ENCODE measurements around the gene AOC1. TPM values are rescaled to one million over a fixed set of nuclear protein-coding genes. Genes with fewer than 3 reads are reported as not detected.

The AOC1 gene
- total and polyA plus RNA-seq, 2 of the 4 experiments (the other 2 are of a cell fraction) = not detected

GRCh38 chr7:150824379-150825177 is 27.7 kb upstream of the AOC1 start:
- Histone ChIP-seq H2BK120ac (ENCODE audit: low read depth, low read length) (no peak overlapping the region), H3K4me3 (ENCODE audit: insufficient read depth, low read depth, low read length) (no peak overlapping the region), H3K79me1 (ENCODE audit: low read depth in 1 of 2, low read length in 2 of 2) (no peaks in the 10 kb centered on the region), H4K20me1 (ENCODE audit: insufficient read depth, low read length) (no peaks in the 10 kb centered on the region), H4K5ac (ENCODE audit: low read depth, low read length) (no peak overlapping the region; the same call in 1 of the 2 replicates), H2BK15ac (ENCODE audit: low read depth, low read length) (no peak overlapping the region), H4K8ac (ENCODE audit: low read depth in 2 of 2, low read length in 2 of 2) (no peak overlapping the region), H3K4ac (ENCODE audit: low read depth, low read length) (no peak overlapping the region), H3K23ac (ENCODE audit: low read depth, low read length) (no peak overlapping the region), H3K18ac (ENCODE audit: low read depth, low read length) (no peak overlapping the region), H2AK5ac (ENCODE audit: low read depth, low read length) (no peak overlapping the region), H2BK5ac (ENCODE audit: low read depth, low read length, poor library complexity, severe bottlenecking) (no peak overlapping the region), H4K91ac (ENCODE audit: insufficient read depth, low read depth, low read length) (no peak overlapping the region), H3K9me3 (ENCODE audit: control insufficient read depth, insufficient read depth, low read length) (no peaks in the 10 kb centered on the region; the same call in 1 of the 2 replicates), H2AFZ (replicated peaks; ENCODE audit: low read length, poor library complexity) (no peak overlapping the region), H3K36me3 (ENCODE audit: control insufficient read depth, insufficient read depth, low read length) (no peaks in the 10 kb centered on the region), H3K9ac (ENCODE audit: low read depth, low read length) (no peak overlapping the region), H3K27ac (ENCODE audit: insufficient read depth, low read length) (no peak overlapping the region), H3K56ac (ENCODE audit: extremely low read depth, insufficient read depth, low read length) (no peak overlapping the region), H3K14ac (replicated peaks; ENCODE audit: low read depth, low read length) (no peak overlapping the region), H3K9me1 (ENCODE audit: insufficient read depth, low read length) (no peaks in the 10 kb centered on the region), H3K4me2 (ENCODE audit: low read depth, low read length) (no peak overlapping the region), H2BK20ac (ENCODE audit: low read depth, low read length) (no peak overlapping the region), H2AK9ac (replicated peaks; ENCODE audit: low read depth, low read length, poor library complexity) (no peak overlapping the region), H3K4me1 (ENCODE audit: control insufficient read depth, insufficient read depth, low read length) (no peaks in the 10 kb centered on the region; the same call in 1 of the 2 replicates), H3K27me3 (ENCODE audit: control insufficient read depth, insufficient read depth, low read length) (no peaks in the 10 kb centered on the region; the same call in 1 of the 2 replicates)
- BruUV-seq (replicated peaks) = no TSS peak
- dilution Hi-C loops (cut with HindIII; ENCODE audit: low sequenced_read_pairs, unreplicated experiment) = no loop called here
- POLR2A ChIA-PET (ENCODE audit: unreplicated experiment) = interaction anchor here (0.6 kb wide), 1 partner anchor 152 kb away, joined by 5 read pairs; no protein-coding TSS in a partner anchor
- CTCF ChIA-PET = no interaction called here
- intact Hi-C loops (cut with micrococcal nuclease) = no loop called here
- WGBS, 2 experiments (ENCODE audit: extremely low coverage in 2 of 2, insufficient read length in 1 of 2) = no CpG with 5 or more reads among the region's 20 CpGs
- no peak for ATAC-seq (ENCODE audit: low read depth)
- in situ Hi-C loops (cut with MboI; ENCODE audit: low sequenced_read_pairs) = no loop called here
- no peak for DNase-seq
- TF ChIP-seq POLR2A (IDR thresholded peaks at IDR 0.05; ENCODE audit: low read depth, low read length) (no peak), CEBPB (IDR thresholded peaks at IDR 0.05; ENCODE audit: low read depth, low read length) (no peak), FOS (IDR thresholded peaks at IDR 0.05; ENCODE audit: low read depth, low read length) (no peak), RCOR1 (IDR thresholded peaks at IDR 0.05; ENCODE audit: insufficient replicate concordance, low read length) (no peak), BHLHE40 (IDR thresholded peaks at IDR 0.05; ENCODE audit: low read depth, low read length) (no peak), RFX5 (IDR thresholded peaks at IDR 0.05; ENCODE audit: low read depth, low read length) (no peak), MAZ (IDR thresholded peaks at IDR 0.05; ENCODE audit: borderline replicate concordance, low read depth, low read length) (no peak), RAD21 (IDR thresholded peaks at IDR 0.05; ENCODE audit: low read length) (no peak), MXI1 (IDR thresholded peaks at IDR 0.05; ENCODE audit: borderline replicate concordance, low read depth, low read length) (no peak), SMC3 (IDR thresholded peaks at IDR 0.05; ENCODE audit: low read depth, low read length) (no peak), MAFK (IDR thresholded peaks at IDR 0.05; ENCODE audit: low read depth, low read length) (no peak), NFE2L2 (IDR thresholded peaks at IDR 0.05; ENCODE audit: low read depth, low read length) (no peak), ELK1 (IDR thresholded peaks at IDR 0.05; ENCODE audit: borderline replicate concordance, low read depth, low read length) (no peak)
- TF ChIP-seq, protein P1, sequence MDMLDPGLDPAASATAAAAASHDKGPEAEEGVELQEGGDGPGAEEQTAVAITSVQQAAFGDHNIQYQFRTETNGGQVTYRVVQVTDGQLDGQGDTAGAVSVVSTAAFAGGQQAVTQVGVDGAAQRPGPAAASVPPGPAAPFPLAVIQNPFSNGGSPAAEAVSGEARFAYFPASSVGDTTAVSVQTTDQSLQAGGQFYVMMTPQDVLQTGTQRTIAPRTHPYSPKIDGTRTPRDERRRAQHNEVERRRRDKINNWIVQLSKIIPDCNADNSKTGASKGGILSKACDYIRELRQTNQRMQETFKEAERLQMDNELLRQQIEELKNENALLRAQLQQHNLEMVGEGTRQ (IDR thresholded peaks at IDR 0.05; ENCODE audit: low read depth, low read length) = no peak
- TF ChIP-seq, protein P2, sequence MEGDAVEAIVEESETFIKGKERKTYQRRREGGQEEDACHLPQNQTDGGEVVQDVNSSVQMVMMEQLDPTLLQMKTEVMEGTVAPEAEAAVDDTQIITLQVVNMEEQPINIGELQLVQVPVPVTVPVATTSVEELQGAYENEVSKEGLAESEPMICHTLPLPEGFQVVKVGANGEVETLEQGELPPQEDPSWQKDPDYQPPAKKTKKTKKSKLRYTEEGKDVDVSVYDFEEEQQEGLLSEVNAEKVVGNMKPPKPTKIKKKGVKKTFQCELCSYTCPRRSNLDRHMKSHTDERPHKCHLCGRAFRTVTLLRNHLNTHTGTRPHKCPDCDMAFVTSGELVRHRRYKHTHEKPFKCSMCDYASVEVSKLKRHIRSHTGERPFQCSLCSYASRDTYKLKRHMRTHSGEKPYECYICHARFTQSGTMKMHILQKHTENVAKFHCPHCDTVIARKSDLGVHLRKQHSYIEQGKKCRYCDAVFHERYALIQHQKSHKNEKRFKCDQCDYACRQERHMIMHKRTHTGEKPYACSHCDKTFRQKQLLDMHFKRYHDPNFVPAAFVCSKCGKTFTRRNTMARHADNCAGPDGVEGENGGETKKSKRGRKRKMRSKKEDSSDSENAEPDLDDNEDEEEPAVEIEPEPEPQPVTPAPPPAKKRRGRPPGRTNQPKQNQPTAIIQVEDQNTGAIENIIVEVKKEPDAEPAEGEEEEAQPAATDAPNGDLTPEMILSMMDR (conservative IDR thresholded peaks at IDR 0.05; ENCODE audit: low read depth, low read length) = no peak
